Keratinocyte (primary cell): ENCODE data around the gene TMEM143. TPM values are rescaled to one million over a fixed set of nuclear protein-coding genes. Genes with fewer than 3 reads are reported as not detected.

Experiments used
- DNase-seq: peaks from one replicate; pipeline ENCODE4 v3.0.0-alpha.2; 2011; ENCODE audit warnings: low read depth, missing footprints, low spot score
- FAIRE-seq: peaks from 2 replicates; lab custom pipeline; 2011; peaks lifted over from hg19 to GRCh38; lab: Jason Lieb, UNC
- H2AFZ ChIP-seq: 2 replicates; pipeline ENCODE4 v1.6.0; 2012; ENCODE audit warnings: low read length, control low read depth, inconsistent platforms; ENCODE audit not compliant: control insufficient read depth
- H3K27ac ChIP-seq: 2 replicates; pipeline ENCODE4 v1.5.1; 2011; ENCODE audit warnings: low read length; ENCODE audit not compliant: control insufficient read depth, insufficient read depth
- H3K27me3 ChIP-seq: 3 replicates; pipeline ENCODE4 v1.6.0; 2011; ENCODE audit warnings: low read length; ENCODE audit not compliant: control insufficient read depth, insufficient read depth; ENCODE audit errors: extremely low read depth
- H3K36me3 ChIP-seq, 2 experiments: 2 replicates in 1 of 2; 3 replicates in 1 of 2; pipeline ENCODE4 v1.5.1; 2011; ENCODE audit warnings: low read length in 2 of 2, mild to moderate bottlenecking in 1 of 2; ENCODE audit not compliant: control insufficient read depth in 2 of 2, insufficient read depth in 2 of 2; ENCODE audit errors: extremely low read depth in 1 of 2
- H3K4me1 ChIP-seq: 3 replicates; pipeline ENCODE4 v1.5.1; 2011; ENCODE audit warnings: low read length; ENCODE audit not compliant: control insufficient read depth, insufficient read depth; ENCODE audit errors: extremely low read depth
- H3K4me2 ChIP-seq: 3 replicates; pipeline ENCODE4 v1.6.0; 2011; ENCODE audit warnings: low read depth, low read length; ENCODE audit not compliant: control insufficient read depth, insufficient read depth; ENCODE audit errors: extremely low read depth
- H3K4me3 ChIP-seq, 3 experiments: fragments of 200-600 bp in 1 of 3; sonication (generic) in 1 of 3; 2 replicates in 2 of 3; 3 replicates in 1 of 3; pipeline ENCODE4 v1.5.1; 2011 to 2016; ENCODE audit warnings: low read length in 3 of 3, mild to moderate bottlenecking in 3 of 3, control low read depth in 2 of 3, inconsistent platforms in 1 of 3, low read depth in 1 of 3, mixed read lengths in 1 of 3, mixed run types in 1 of 3, moderate library complexity in 1 of 3; ENCODE audit not compliant: control insufficient read depth in 2 of 3, insufficient read depth in 2 of 3; ENCODE audit errors: extremely low read depth in 1 of 3
- H3K79me2 ChIP-seq: 2 replicates; pipeline ENCODE4 v1.6.0; 2012; ENCODE audit warnings: low read length; ENCODE audit not compliant: control insufficient read depth, insufficient read depth
- H3K9ac ChIP-seq: 3 replicates; pipeline ENCODE4 v1.6.0; 2011; ENCODE audit warnings: low read length; ENCODE audit not compliant: control insufficient read depth, insufficient read depth; ENCODE audit errors: extremely low read depth
- H3K9me1 ChIP-seq: 3 replicates; pipeline ENCODE4 v1.6.0; 2011; ENCODE audit warnings: low read length; ENCODE audit not compliant: control insufficient read depth, insufficient read depth; ENCODE audit errors: extremely low read depth
- H3K9me3 ChIP-seq: 2 replicates; pipeline ENCODE4 v1.5.1; 2012; ENCODE audit warnings: low read depth, low read length; ENCODE audit not compliant: control insufficient read depth
- H4K20me1 ChIP-seq: 3 replicates; pipeline ENCODE4 v1.6.0; 2011; ENCODE audit warnings: low read length; ENCODE audit not compliant: control insufficient read depth, insufficient read depth; ENCODE audit errors: extremely low read depth
- CTCF ChIP-seq, 3 experiments: IDR thresholded peaks in 1 of 3; conservative IDR thresholded peaks in 1 of 3; optimal IDR thresholded peaks in 1 of 3; 2 replicates in 2 of 3; 3 replicates in 1 of 3; pipeline versions ENCODE3 to v1.5.1; 2011; ENCODE audit warnings: low read length in 3 of 3, mild to moderate bottlenecking in 3 of 3, moderate library complexity in 2 of 3, control low read depth in 1 of 3, inconsistent platforms in 1 of 3; ENCODE audit not compliant: insufficient read depth in 2 of 3; ENCODE audit errors: extremely low read depth in 1 of 3
- EZH2 ChIP-seq: IDR thresholded peaks from one replicate; pipeline ENCODE4 v1.6.1; 2012; ENCODE audit warnings: inconsistent platforms, mild to moderate bottlenecking, low read length, moderate library complexity
- dilution Hi-C: fragments of 300-500 bp; cut with MboI; formaldehyde crosslinking; loops from one replicate; pipeline ENCODE4 v1.7.0; 2020; ENCODE audit warnings: low sequenced_read_pairs; ENCODE audit not compliant: extremely low pct_ligation_motif_present
- polyA plus RNA-seq, 5 experiments: library from polyadenylated mRNA; depleted of rRNA in 3 of 5; stranded (reverse) in 3 of 5; stranded (forward) in 1 of 5; unstranded in 1 of 5; fragments of >200 nt; gene quantifications; 1 replicate in 1 of 5; 2 replicates in 3 of 5; 3 replicates in 1 of 5; pipeline versions ENCODE4 v1.2.1 to v1.2.3, GENCODE V29; 2011 to 2012; ENCODE audit warnings: missing spikeins in 2 of 5, low read depth in 1 of 5, low replicate concordance in 1 of 5

The TMEM143 gene
- polyA plus RNA-seq, 1 donor (not counting 4 experiments of a cell fraction or from before 2014, with no cell fraction given) = 2.9 TPM

GRCh38 chr19:48342414-48342738 is 21.4 kb downstream of the TMEM143 start:
- H2AFZ ChIP-seq = no peak overlapping the region
- TF ChIP-seq EZH2 (no peak), CTCF (optimal IDR thresholded peaks at IDR 0.05 in 1 of 3, IDR thresholded peaks at IDR 0.05 in 1 of 3, conservative IDR thresholded peaks at IDR 0.05 in 1 of 3; ENCODE audit: extremely low read depth in 1 of 3, insufficient read depth in 2 of 3, low read length in 3 of 3) (no peak)
- peaks cover 18% of the 10 kb centered on the region for H3K4me1 ChIP-seq
- H3K27ac ChIP-seq = no peak overlapping the region
- no peaks in the 10 kb centered on the region for H3K36me3 ChIP-seq
- H3K9ac ChIP-seq = no peak overlapping the region
- H4K20me1 ChIP-seq = no peaks in the 10 kb centered on the region
- no peaks in the 10 kb centered on the region for H3K9me3 ChIP-seq
- dilution Hi-C loops = no loop called here
- H3K27me3 ChIP-seq = no peaks in the 10 kb centered on the region
- no peaks in the 10 kb centered on the region for H3K79me2 ChIP-seq
- no peak overlapping the region for H3K4me2 ChIP-seq
- DNase-seq (no peak), FAIRE-seq (no peak)
- H3K9me1 ChIP-seq = no peaks in the 10 kb centered on the region
- H3K4me3 ChIP-seq = no peak overlapping the region

GRCh38 chr19:48341515-48342413 is 22.0 kb downstream of the TMEM143 start:
- no peak for TF ChIP-seq EZH2
- no peak for TF ChIP-seq CTCF (optimal IDR thresholded peaks at IDR 0.05 in 1 of 3, IDR thresholded peaks at IDR 0.05 in 1 of 3, conservative IDR thresholded peaks at IDR 0.05 in 1 of 3; ENCODE audit: extremely low read depth in 1 of 3, insufficient read depth in 2 of 3, low read length in 3 of 3)
- Histone ChIP-seq H3K27me3 (no peaks in the 10 kb centered on the region), H3K9me1 (no peaks in the 10 kb centered on the region), H3K79me2 (no peaks in the 10 kb centered on the region), H3K36me3 (no peaks in the 10 kb centered on the region), H4K20me1 (no peaks in the 10 kb centered on the region), H3K9ac (no peak overlapping the region), H2AFZ (no peak overlapping the region), H3K4me3 (no peak overlapping the region), H3K4me1 (peaks cover 18% of the 10 kb centered on the region), H3K4me2 (no peak overlapping the region), H3K27ac (no peak overlapping the region), H3K9me3 (no peaks in the 10 kb centered on the region)
- dilution Hi-C loops = no loop called here
- FAIRE-seq = no peak
- DNase-seq = no peak
